NCI-H2029 treated with DMSO at 0.1 percent for 48 hours (cell line): Measurements from ENCODE around the gene C1QA.
A peak's percentile ranks its signal among the peaks of the same experiment; 100 is the strongest.
"Not testable (repeated sequence)": the region's sequence is repeated elsewhere in the genome, so short reads cannot be mapped to it uniquely, and the experiment has no call there.

Source experiments
- DNase-seq: peaks from one replicate; lab custom pipeline; 2025; lab: John Stamatoyannopoulos, UW

C1QA gene

GRCh38 chr1:22673486-22674409, 37.3 kb downstream of the C1QA start:
- peak; percentile 20 for DNase-seq

GRCh38 chr1:22674410-22674749, 38.0 kb downstream of the C1QA start:
- no peak for DNase-seq

GRCh38 chr1:22676151-22676550, 39.7 kb downstream of the C1QA start:
- DNase-seq, result not testable (repeated sequence)

GRCh38 chr1:22676916-22677583, 40.6 kb downstream of the C1QA start:
- no peak for DNase-seq

GRCh38 chr1:22677931-22678896, 41.8 kb downstream of the C1QA start:
- DNase-seq, result no peak

GRCh38 chr1:22680726-22681125, 44.3 kb downstream of the C1QA start:
- peak; percentile 47 for DNase-seq

- DNase-seq, result no peak
Measured at GRCh38 chr1:22681556-22682276, 45.3 kb downstream of the C1QA start.

GRCh38 chr1:22683547-22683946, 47.1 kb downstream of the C1QA start:
- DNase-seq, result no peak

GRCh38 chr1:22685591-22686059, 49.2 kb downstream of the C1QA start:
- no peak for DNase-seq

- DNase-seq, result no peak
Measured at GRCh38 chr1:22687191-22687590, 50.8 kb downstream of the C1QA start.

GRCh38 chr1:22688466-22688865, 52.0 kb downstream of the C1QA start:
- peak; percentile 2 for DNase-seq
